T follicular helper cell (primary cell): ENCODE data around the gene GHDC.
"Not testable (repeated sequence)": the region's sequence is repeated elsewhere in the genome, so short reads cannot be mapped to it uniquely, and the experiment has no call there.

Experiments used
- DNase-seq: peaks from one replicate; pipeline ENCODE4 v3.0.0-alpha.2; 2020; ENCODE audit warnings: low read depth
- total RNA-seq, 2 experiments: gene quantifications; one replicate each; lab custom pipeline; 2026; lab: John Stamatoyannopoulos, UW

Gene GHDC
- total RNA-seq: 14.4 to 23.0 reads per million in 2 experiments

DNA sequence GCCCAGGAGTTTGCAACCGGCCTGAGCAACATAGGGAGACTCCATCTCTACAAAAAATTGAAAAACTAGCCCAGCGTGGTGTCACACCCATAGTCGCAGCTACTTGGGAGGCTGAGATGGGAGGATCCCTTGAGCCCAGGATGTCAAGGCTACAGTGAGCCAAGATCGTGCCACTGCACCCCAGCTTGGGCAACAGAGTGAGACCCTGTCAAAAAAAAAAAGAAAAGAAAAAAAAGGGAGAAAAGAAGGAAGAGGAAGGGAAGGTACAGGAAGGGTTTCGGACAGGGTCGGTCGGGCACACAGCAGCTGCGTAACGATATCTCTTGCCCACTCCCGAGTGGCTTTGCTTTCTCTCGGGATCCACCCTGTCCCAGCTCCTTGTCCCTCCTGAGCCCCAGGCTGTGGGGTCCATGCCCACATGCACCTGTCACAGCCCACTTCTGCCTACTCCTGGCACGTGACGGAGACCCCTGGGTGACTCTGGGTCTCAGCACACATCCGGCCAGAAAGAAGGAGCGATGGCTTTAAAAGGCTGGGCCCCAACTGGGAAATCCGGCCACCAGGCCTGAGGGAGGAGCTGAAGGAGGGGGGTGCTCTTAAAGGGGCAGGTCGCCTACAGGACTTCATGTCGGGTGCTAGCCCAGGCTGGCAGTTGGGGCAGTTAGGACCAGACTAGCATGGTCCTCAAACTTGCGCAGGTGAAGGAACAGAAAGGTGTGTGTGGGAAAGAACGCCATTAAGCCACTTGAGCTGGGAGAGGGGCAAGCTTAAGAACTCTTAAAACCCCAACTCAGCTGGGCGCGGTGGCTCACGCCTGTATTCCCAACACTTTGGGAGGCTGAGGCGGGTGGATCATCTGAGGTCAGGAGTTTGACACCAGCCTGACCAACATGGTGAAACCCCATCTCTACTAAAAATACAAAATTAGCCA is at the start of gene GHDC:
GHDC (minus strand) TSS at position 526 of the 931 bp plus-strand sequence. CDS start 913 bp downstream, outside the sequence.
- DNase-seq: peak; percentile 66

- no peak for DNase-seq
Observed at GRCh38 chr17:42243493-42243982, 49.2 kb upstream of the GHDC start.

DNA sequence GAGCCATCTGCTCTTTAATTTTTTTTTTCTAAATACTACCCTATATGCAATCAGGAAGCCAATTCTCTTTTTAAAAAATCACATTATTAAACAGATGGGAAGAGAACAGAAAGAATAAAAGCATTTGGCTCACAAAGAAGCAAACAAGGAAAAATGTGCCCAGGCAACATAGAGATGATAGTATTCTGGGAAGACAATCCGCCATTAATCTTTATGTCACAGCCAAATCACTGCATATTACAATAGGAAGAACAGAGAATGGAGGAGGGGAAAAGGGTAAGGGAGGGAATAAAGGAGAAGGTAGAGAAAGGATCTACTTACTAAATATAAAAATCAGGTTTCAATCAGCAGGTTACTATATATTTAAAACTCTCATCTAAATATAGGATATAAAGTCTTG is 47.6 kb upstream of the GHDC start:
- no peak for DNase-seq

GRCh38 chr17:42240863-42241262 is 46.6 kb upstream of the GHDC start:
- DNase-seq: not testable (repeated sequence)

- DNase-seq: no peak
Observed at GRCh38 chr17:42240201-42240600, 45.9 kb upstream of the GHDC start.

DNA sequence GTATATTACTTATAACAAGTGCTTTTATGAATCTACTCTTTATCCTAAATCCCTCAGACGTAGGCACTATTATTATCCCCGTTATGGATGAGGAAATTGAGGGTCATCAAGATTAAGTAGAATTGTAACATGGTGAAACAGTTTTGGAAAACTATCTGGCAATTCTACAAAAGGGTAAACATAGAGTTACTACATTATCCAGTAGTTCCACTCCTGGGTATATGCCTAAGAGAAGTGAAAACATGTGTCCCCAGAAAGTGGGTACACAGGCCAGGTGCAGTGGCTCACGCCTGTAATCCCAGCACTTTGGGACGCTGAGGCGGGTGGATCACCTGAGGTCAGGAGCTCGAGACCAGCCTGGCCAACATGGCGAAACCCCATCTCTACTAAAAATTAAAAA is 45.3 kb upstream of the GHDC start:
- DNase-seq: not testable (repeated sequence)

- no peak for DNase-seq
Observed at GRCh38 chr17:42236760-42237159, 42.5 kb upstream of the GHDC start.

GRCh38 chr17:42233994-42234393 is 39.7 kb upstream of the GHDC start:
- DNase-seq: no peak

DNA sequence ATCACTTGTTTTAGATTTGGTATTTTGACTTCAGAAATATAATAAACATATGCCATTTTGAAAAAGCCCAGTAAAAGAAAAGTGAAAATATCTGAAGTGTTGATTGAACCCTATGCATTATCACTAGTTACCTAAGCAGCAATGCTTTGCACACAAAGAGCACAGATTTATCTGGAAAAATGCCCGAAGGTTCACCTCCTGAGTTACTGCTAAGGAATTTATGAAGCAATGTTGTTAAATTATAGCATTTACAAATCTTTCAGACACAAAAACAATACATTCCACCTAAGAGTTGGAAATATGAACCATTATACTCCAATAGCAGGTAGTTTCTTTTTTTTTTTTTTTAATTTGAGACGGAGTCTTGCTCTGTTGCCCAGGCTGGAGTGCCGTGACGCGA is 38.9 kb upstream of the GHDC start:
- no peak for DNase-seq

- no peak for DNase-seq
Observed at GRCh38 chr17:42230225-42230624, 35.9 kb upstream of the GHDC start.

DNA sequence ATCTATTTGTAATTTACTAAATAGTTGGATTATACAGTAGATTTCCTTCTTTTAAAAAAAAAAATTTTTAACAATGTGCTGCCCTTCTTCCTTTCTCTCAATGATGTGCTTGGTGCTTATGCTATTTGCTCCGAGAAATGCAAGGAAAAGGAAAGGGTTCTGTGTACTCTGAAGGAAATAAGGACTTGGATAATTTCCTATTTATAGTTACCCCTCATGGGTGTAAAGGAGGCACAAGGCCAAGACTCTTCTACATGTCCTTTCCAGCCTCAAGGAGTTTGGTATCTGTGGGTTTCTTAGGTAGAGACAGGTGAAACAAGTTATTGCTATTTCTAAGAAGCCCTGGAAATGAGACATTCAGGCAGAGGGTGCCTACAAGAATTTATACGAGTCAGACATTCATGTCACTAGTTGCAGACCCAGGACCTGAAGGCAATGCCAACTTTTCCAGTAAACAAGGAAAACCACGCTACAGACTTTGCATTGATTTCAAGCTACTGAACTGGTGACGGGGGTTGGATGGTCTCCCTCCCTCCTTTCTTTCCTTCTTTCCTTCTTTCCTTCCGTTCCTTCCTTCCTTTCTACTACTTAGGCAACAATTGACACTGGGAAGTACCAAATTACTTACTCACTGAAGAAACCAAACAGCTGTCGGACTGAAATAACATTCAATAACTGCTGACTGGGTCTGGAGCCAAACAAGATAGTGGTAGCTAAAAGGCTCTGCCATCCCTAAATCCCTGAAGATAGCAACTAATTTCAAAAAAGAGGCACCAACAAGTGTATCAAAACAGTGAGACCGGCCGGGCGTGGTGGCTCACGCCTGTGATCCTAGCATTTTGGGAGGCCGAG is 33.8 kb upstream of the GHDC start:
- no peak for DNase-seq

DNA sequence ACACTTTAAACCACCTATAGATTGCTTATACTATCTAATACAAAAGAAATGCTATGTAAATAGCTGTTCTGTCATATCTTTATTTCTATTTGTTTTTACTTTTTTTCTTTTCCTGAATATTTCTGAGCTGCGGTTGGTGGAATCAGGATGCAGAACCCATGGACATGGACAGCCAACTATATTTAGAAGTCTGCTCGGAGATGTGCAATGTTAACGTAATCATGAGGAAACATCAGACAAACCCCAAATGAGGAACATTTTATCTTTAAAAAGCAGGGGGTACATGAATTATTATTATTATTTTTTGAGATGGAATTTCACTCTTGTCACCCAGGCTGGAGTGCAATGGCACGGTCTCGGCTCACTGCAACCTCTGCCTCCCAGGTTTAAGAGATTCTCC is 31.4 kb upstream of the GHDC start:
- DNase-seq: no peak

DNA sequence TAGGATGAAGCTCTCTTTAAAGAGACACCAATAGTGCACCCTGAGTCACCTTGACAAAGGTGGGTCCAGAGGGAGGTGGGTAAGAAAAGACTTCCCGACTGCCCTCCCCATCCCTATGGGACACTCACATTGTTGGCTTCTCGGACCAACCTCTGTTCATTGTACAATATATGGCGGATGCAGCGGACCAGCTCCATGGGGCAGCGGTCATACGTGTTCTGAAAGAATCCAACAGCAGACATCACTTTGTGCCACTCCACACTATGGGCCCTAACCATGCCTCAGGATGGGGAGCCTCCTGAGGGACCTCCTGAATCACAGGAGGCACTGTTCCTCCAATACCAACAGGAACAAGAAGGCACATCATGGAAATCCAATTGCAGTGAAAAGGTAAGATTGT is 30.4 kb upstream of the GHDC start:
- DNase-seq: no peak

DNA sequence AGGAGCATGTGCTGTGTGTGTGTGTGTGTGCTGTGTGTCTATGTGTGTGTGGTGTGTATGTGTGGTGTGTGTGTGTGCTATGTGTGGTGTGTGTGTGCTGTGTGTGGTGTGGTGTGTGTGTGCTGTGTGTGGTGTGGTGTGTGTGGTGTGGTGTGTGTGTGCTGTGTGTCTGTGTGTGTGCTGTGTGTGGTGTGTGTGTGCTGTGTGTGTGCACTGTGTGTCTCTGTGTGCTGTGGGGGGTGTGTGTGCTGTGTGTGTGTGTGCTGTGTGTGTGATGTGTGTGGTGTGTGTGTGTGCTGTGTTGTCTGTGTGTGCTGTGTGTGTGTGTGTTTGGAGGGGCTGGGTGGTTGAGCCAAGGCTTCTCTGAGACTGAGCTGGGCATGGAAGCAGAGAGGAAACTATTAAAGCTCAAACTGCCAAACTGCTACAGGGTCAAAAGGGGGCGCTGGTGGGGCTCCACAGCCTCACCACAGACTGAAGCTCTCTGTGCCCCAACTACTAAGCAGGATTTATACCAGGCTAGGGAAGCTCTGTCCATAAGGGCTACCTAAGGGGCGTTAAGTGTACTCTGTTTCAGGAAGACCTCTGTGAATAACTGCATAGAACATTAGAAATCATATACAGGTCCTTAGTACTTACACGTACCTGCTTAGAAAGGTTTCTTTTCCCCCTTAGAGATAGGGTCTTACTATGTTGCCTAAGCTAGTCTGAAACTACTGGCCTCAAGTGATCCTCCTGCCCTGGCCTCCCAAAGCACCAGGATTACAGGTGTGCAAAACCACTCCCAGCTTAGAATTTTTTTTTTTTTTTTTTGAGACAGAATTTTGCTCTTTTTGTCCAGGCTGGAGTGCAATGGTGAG is 27.8 kb upstream of the GHDC start:
- DNase-seq: peak; percentile 42

DNA sequence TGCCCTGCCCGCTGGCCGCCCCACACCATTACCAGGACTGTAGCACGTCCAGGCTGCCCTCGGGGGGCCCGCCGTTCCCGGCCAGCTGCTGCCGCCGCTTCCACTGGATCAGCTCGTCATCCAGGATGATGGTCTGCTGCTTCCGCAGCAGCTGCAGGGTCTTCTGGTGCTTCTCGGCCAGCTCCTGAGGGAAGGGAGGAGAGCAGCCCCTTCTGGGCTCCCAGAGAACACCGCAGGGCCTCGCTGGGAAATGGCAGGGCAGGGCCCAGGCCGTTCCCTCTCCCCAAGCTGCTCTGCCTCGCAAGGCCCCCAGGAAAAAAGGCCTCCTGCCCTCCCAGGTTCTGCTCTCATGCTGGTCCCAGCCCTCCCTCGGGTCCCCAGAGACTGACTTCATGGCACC is 25.0 kb upstream of the GHDC start:
- DNase-seq: not testable (repeated sequence)

GRCh38 chr17:42214156-42214555 is 19.9 kb upstream of the GHDC start:
- DNase-seq: no peak

DNA sequence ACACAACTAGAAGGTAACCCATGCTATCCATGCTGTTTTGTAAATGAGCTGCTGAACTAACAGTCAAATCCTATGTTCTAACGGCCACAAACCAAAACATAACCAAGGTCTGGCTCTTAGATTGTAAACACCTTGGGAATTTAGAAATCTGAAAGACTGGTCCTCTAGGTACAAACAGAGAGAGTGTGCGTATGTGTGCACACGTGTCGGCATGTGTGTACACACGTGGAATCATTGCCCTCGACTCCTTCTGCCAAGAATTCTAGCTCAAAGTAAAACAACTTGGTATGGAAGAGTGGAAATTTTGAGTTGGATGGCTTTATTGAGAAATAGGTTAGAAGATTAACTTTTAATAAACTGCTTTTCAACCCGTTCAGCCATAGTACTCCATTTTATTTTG is 18.1 kb upstream of the GHDC start:
- no peak for DNase-seq

GRCh38 chr17:42211921-42212341 is 17.6 kb upstream of the GHDC start:
- not testable (repeated sequence) for DNase-seq

- no peak for DNase-seq
Observed at GRCh38 chr17:42210046-42210445, 15.8 kb upstream of the GHDC start.

- not testable (repeated sequence) for DNase-seq
Observed at GRCh38 chr17:42206153-42206612, 11.9 kb upstream of the GHDC start.

DNA sequence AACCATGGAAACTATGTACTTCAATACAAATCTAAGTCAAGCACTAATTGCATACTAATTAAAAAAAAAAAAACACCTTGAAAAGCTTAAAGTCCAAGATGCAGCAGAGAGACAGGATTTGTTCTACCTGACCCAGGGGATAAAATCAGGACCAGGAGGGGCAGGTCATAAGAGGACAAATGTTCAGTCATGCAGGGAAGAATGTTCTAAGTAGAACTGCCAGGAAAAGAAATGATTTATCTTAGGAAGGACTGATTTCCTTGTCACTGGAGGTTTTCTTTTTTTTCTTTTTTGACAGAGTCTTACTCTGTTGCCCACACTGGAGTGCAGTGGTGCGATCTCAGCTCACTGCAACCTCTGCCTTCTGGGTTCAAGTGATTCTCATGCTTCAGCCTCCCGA is 9.1 kb upstream of the GHDC start:
- no peak for DNase-seq
